GM12878 (cell line): ENCODE results near the gene ZSCAN18. TPM values are rescaled to one million over a fixed set of nuclear protein-coding genes. Genes with fewer than 3 reads are reported as not detected.

Experiments
- ATAC-seq: fragments of 200-7000 bp; cut with Tn5 transposase; 3 replicates; pipeline ENCODE4 v1.9.1; 2020; ENCODE audit warnings: mild to moderate bottlenecking, moderate library complexity
- BruUV-seq: library from RNA; stranded (reverse); fragments of 400-500 nt; replicated peaks from 2 replicates; lab custom pipeline; 2021; lab: Mats Ljungman, UMichigan
- CTCF ChIA-PET: fragments of 300-600 bp; sonication (Branson Sonifier 250); formaldehyde crosslinking; extraction: SDS; loops from one replicate; lab custom pipeline; 2021; ENCODE audit warnings: inconsistent platforms; lab: Yijun Ruan, JAX
- POLR2A ChIA-PET: fragments of 350-600 bp; formaldehyde crosslinking; extraction: SDS; loops from one replicate; lab custom pipeline; 2021; ENCODE audit warnings: inconsistent platforms; lab: Charles Lee
- RAD21 ChIA-PET: fragments of 300-600 bp; sonication (Branson Sonifier 250); formaldehyde crosslinking; loops from one replicate; lab custom pipeline; 2023; ENCODE audit warnings: antibody characterized with exemption; ENCODE audit not compliant: unreplicated experiment; lab: Charles Lee
- SMC1A ChIA-PET: fragments of 300-600 bp; sonication (Branson Sonifier 250); formaldehyde crosslinking; loops from one replicate; lab custom pipeline; 2023; ENCODE audit not compliant: unreplicated experiment, uncharacterized antibody; lab: Charles Lee
- DNase-seq: peaks from one replicate; pipeline ENCODE4 v3.0.0-alpha.2; 2011; ENCODE audit warnings: low read depth, low spot score
- FAIRE-seq: peaks from 3 replicates; lab custom pipeline; 2011; peaks lifted over from hg19 to GRCh38; lab: Jason Lieb, UNC
- H2AFZ ChIP-seq: 2 replicates; pipeline ENCODE4 v1.6.0; 2011; ENCODE audit warnings: low read depth, low read length, control low read depth; ENCODE audit not compliant: control insufficient read depth
- H3K27ac ChIP-seq: 2 replicates; pipeline ENCODE4 v1.5.1; 2011; ENCODE audit warnings: control low read depth; ENCODE audit not compliant: control insufficient read depth, insufficient read depth
- H3K27me3 ChIP-seq, 2 experiments: replicated peaks in 1 of 2; 2 replicates each; pipeline versions ENCODE4 v1.6.0 to v1.6.1; 2011; ENCODE audit warnings: low read length in 1 of 2; ENCODE audit not compliant: control insufficient read depth in 2 of 2, insufficient read depth in 2 of 2
- H3K36me3 ChIP-seq, 2 experiments: 2 replicates each; pipeline ENCODE4 v1.5.1; 2011; ENCODE audit warnings: low read length in 1 of 2; ENCODE audit not compliant: control insufficient read depth in 2 of 2, insufficient read depth in 2 of 2
- H3K4me1 ChIP-seq: 2 replicates; pipeline ENCODE4 v1.6.1; 2011; ENCODE audit warnings: mild to moderate bottlenecking, low read length, moderate library complexity, mixed read lengths; ENCODE audit not compliant: control insufficient read depth, insufficient read depth
- H3K4me2 ChIP-seq: 2 replicates; pipeline ENCODE4 v1.6.0; 2011; ENCODE audit warnings: control low read depth; ENCODE audit not compliant: control insufficient read depth, insufficient read depth
- H3K4me3 ChIP-seq: fragments of 200-600 bp; sonication (generic); 2 replicates; pipeline ENCODE4 v1.5.1; 2016
- H3K79me2 ChIP-seq: 2 replicates; pipeline ENCODE4 v1.6.0; 2011; ENCODE audit warnings: low read length; ENCODE audit not compliant: control insufficient read depth, insufficient read depth
- H3K9ac ChIP-seq: 2 replicates; pipeline ENCODE4 v1.8.0; 2011; ENCODE audit warnings: low read length, control low read depth, mixed read lengths; ENCODE audit not compliant: control insufficient read depth, insufficient read depth
- H3K9me3 ChIP-seq: replicated peaks from 3 replicates; pipeline ENCODE4 v1.5.1; 2011; ENCODE audit warnings: mild to moderate bottlenecking, low read length; ENCODE audit not compliant: control insufficient read depth, insufficient read depth
- H4K20me1 ChIP-seq: 2 replicates; pipeline ENCODE4 v1.6.0; 2011; ENCODE audit not compliant: control insufficient read depth, insufficient read depth
- CBX5 ChIP-seq: sonication (generic); IDR thresholded peaks from 2 replicates; pipeline ENCODE4 v1.6.1; 2016; ENCODE audit warnings: low read depth, moderate library complexity, mild to moderate bottlenecking, inconsistent platforms
- CTCF ChIP-seq, 3 experiments: IDR thresholded peaks in 2 of 3; conservative IDR thresholded peaks in 1 of 3; 2 replicates each; pipeline ENCODE4 v1.5.1; 2011; ENCODE audit warnings: low read depth in 3 of 3, low read length in 3 of 3, mild to moderate bottlenecking in 3 of 3, control low read depth in 2 of 3, moderate library complexity in 2 of 3, inconsistent platforms in 1 of 3, mixed read lengths in 1 of 3; ENCODE audit not compliant: control insufficient read depth in 2 of 3, insufficient read depth in 1 of 3; ENCODE audit errors: extremely low read depth in 1 of 3
- EZH2 ChIP-seq: IDR thresholded peaks from 2 replicates; pipeline ENCODE4 v1.6.1; 2012; ENCODE audit warnings: low read depth, mild to moderate bottlenecking, control low read depth, inconsistent platforms, low read length, borderline replicate concordance; ENCODE audit not compliant: control insufficient read depth
- KAT2A ChIP-seq: conservative IDR thresholded peaks from 2 replicates; pipeline ENCODE4 v1.6.1; 2011; ENCODE audit warnings: low read depth, low read length; ENCODE audit not compliant: control insufficient read depth
- KLF5 ChIP-seq: fragments of 450-650 bp; IDR thresholded peaks from 2 replicates; pipeline ENCODE4 v1.6.1; 2014; ENCODE audit warnings: mild to moderate bottlenecking; ENCODE audit not compliant: partially characterized antibody
- MYC ChIP-seq: IDR thresholded peaks from 2 replicates; pipeline ENCODE4 v1.6.1; 2011; ENCODE audit warnings: mild to moderate bottlenecking, low read length, moderate library complexity, inconsistent platforms; ENCODE audit not compliant: insufficient read depth, insufficient replicate concordance, insufficient read length, severe bottlenecking
- PAX8 ChIP-seq: fragments of 450-650 bp; IDR thresholded peaks from 2 replicates; pipeline ENCODE4 v1.6.1; 2017; ENCODE audit warnings: mild to moderate bottlenecking, moderate library complexity
- SIX5 ChIP-seq: IDR thresholded peaks from 2 replicates; pipeline ENCODE4 v1.6.1; 2011; ENCODE audit warnings: mild to moderate bottlenecking, low read depth, low read length, moderate library complexity; ENCODE audit not compliant: severe bottlenecking
- SKIL ChIP-seq: fragments of 450-650 bp; IDR thresholded peaks from 2 replicates; pipeline ENCODE4 v1.6.1; 2017; ENCODE audit warnings: mild to moderate bottlenecking, low read depth, inconsistent platforms; ENCODE audit not compliant: poor library complexity, severe bottlenecking
- SP1 ChIP-seq: IDR thresholded peaks from one replicate; pipeline ENCODE4 v1.6.1; 2011; ENCODE audit warnings: low read depth, low read length
- SRF ChIP-seq, 2 experiments: IDR thresholded peaks; 2 replicates each; pipeline ENCODE4 v1.6.1; 2011; ENCODE audit warnings: low read depth in 2 of 2, low read length in 2 of 2, mild to moderate bottlenecking in 1 of 2, moderate library complexity in 1 of 2
- USF2 ChIP-seq: IDR thresholded peaks from 2 replicates; pipeline ENCODE4 v1.6.1; 2011; ENCODE audit warnings: low read depth, low read length, improper control_type of control experiment, borderline replicate concordance
- WRNIP1 ChIP-seq: IDR thresholded peaks from 2 replicates; pipeline ENCODE4 v1.6.1; 2011; ENCODE audit warnings: low read depth, low read length, improper control_type of control experiment, borderline replicate concordance
- ZBTB33 ChIP-seq: fragments of 450-650 bp; IDR thresholded peaks from 2 replicates; pipeline ENCODE4 v1.6.1; 2017; ENCODE audit warnings: mild to moderate bottlenecking
- ZNF274 ChIP-seq: IDR thresholded peaks from one replicate; pipeline ENCODE4 v1.8.0; 2011; ENCODE audit not compliant: insufficient read length, insufficient read depth
- WGBS: methylation state at CpG from one replicate; pipeline ENCODE4 v1.1.6; 2016; ENCODE audit warnings: low lambda C conversion rate; ENCODE audit not compliant: insufficient replicate concordance, insufficient coverage; ENCODE audit errors: missing lambda C conversion rate; 5-methylcytosine and 5-hydroxymethylcytosine counted together
- in situ Hi-C: fragments of 300-500 bp; cut with MboI; formaldehyde crosslinking; loops from 9 replicates; pipeline ENCODE4 v1.14.3; 2018; ENCODE audit warnings: mixed read lengths
- intact Hi-C: fragments of 100-400 bp; cut with micrococcal nuclease; formaldehyde crosslinking; loops from one replicate; pipeline ENCODE4 v1.14.2; 2022; ENCODE audit not compliant: unreplicated experiment
- polyA plus RNA-seq, 11 experiments: library from polyadenylated mRNA; depleted of rRNA in 4 of 11; unstranded in 6 of 11; stranded (reverse) in 5 of 11; fragments of >200 nt; fragmentation: Nextera tagmentation in 4 of 11; fragmentation: Illumina TruSeq in 1 of 11; extraction: Ambion mirVana in 4 of 11; extraction: Trizol in 1 of 11; gene quantifications; 1 replicate in 1 of 11; 2 replicates in 10 of 11; pipeline versions ENCODE4 v1.2.1 to v1.2.3, GENCODE V29; 2011 to 2016; ENCODE audit warnings: inconsistent platforms in 2 of 11, missing spikeins in 2 of 11, low read depth in 1 of 11
- total RNA-seq, 4 experiments: library from RNA; depleted of rRNA in 3 of 4; stranded (reverse); fragments of >200 nt in 3 of 4; fragmentation: Illumina TruSeq in 1 of 4; extraction: Trizol in 1 of 4; gene quantifications; 2 replicates each; pipeline versions ENCODE4 v1.2.1 to v1.2.3, GENCODE V29; 2013 to 2021

The ZSCAN18 gene
- total and polyA plus RNA-seq, 10 of the 15 experiments (the other 5 are each of a cell fraction or from before 2014, with no cell fraction given): 0.64 TPM; not detected in 8

GRCh38 chr19:58129284-58129683 lies 31.3 kb upstream of the ZSCAN18 start (continued):
- TF ChIP-seq SKIL (no peak), USF2 (no peak), MYC (no peak), SP1 (no peak), WRNIP1 (no peak)

GRCh38 chr19:58128041-58128685 lies 30.1 kb upstream of the ZSCAN18 start:
- no TSS peak for BruUV-seq
- TF ChIP-seq CBX5 (peak; percentile 75; the same call in 1 of the 2 replicates), CTCF (IDR thresholded peaks at IDR 0.05 in 2 of 3, conservative IDR thresholded peaks at IDR 0.05 in 1 of 3; ENCODE audit: control insufficient read depth in 2 of 3, extremely low read depth in 1 of 3, insufficient read depth in 1 of 3, low read depth in 3 of 3, low read length in 3 of 3) (no peak), SIX5 (no peak), ZNF274 (peak; percentile 95), KLF5 (peak; percentile 63), PAX8 (no peak), EZH2 (no peak), ZBTB33 (no peak), SRF (IDR thresholded peaks at IDR 0.05; ENCODE audit: low read depth in 2 of 2, low read length in 2 of 2) (no peak), KAT2A (no peak)
- no peak overlapping the region for H3K4me2 ChIP-seq
- ChIA-PET RAD21 (no interaction called here), SMC1A (no interaction called here), CTCF (no interaction called here), POLR2A (no interaction called here)
- in situ Hi-C loops (no loop called here), intact Hi-C loops (no loop called here)
- H3K27ac ChIP-seq: no peak overlapping the region
- no peaks in the 10 kb centered on the region for H4K20me1 ChIP-seq
- FAIRE-seq: no peak
- no peaks in the 10 kb centered on the region for H3K27me3 ChIP-seq
- no peak overlapping the region for H3K9ac ChIP-seq
- H3K9me3 ChIP-seq: peaks cover 40% of the 10 kb centered on the region
- H3K4me3 ChIP-seq: no peak overlapping the region
- no peaks in the 10 kb centered on the region for H3K79me2 ChIP-seq
- peaks cover 0 to 3% of the 10 kb centered on the region in 2 experiments; a peak in 1 of 4 replicates for H3K36me3 ChIP-seq
- no peaks in the 10 kb centered on the region for H3K4me1 ChIP-seq
- DNase-seq: no peak
- ATAC-seq: no peak
- 91% methylated on average over 12 of the region's 12 CpGs for WGBS
- no peak overlapping the region for H2AFZ ChIP-seq
